Brain microvascular endothelial cell (primary cell): ENCODE results near the gene SUN5.

ENCODE experiments used
- DNase-seq: peaks from one replicate; pipeline ENCODE4 v3.0.0-alpha.2; 2020
- H3K27ac ChIP-seq: fragments of 250-450 bp; sonication (Bioruptor Pico); 2 replicates; pipeline ENCODE4 v1.5.1; 2020; ENCODE audit warnings: mild to moderate bottlenecking, moderate library complexity
- H3K27me3 ChIP-seq: fragments of 250-450 bp; sonication (Bioruptor Pico); replicated peaks from 2 replicates; pipeline ENCODE4 v1.5.1; 2020; ENCODE audit warnings: mild to moderate bottlenecking
- H3K36me3 ChIP-seq: fragments of 250-450 bp; sonication (Bioruptor Pico); replicated peaks from 2 replicates; pipeline ENCODE4 v1.5.1; 2020; ENCODE audit warnings: mild to moderate bottlenecking
- H3K4me3 ChIP-seq: 2 replicates; pipeline ENCODE4 v1.5.1; 2011; ENCODE audit warnings: low read depth, mild to moderate bottlenecking, control low read depth, low read length, moderate library complexity
- in situ Hi-C: cut with HindIII; loops from 2 replicates; pipeline ENCODE4 v1.10.0; 2017; ENCODE audit warnings: low sequenced_read_pairs, low pct_ligation_motif_present
- TF ChIP-seq, protein P1 (sequence below): IDR thresholded peaks from 2 replicates; pipeline ENCODE4 v1.5.1; 2011; ENCODE audit warnings: low read depth, mild to moderate bottlenecking, moderate library complexity, low read length, control low read depth, inconsistent platforms; ENCODE audit errors: missing control alignments

SUN5 gene

DNA sequence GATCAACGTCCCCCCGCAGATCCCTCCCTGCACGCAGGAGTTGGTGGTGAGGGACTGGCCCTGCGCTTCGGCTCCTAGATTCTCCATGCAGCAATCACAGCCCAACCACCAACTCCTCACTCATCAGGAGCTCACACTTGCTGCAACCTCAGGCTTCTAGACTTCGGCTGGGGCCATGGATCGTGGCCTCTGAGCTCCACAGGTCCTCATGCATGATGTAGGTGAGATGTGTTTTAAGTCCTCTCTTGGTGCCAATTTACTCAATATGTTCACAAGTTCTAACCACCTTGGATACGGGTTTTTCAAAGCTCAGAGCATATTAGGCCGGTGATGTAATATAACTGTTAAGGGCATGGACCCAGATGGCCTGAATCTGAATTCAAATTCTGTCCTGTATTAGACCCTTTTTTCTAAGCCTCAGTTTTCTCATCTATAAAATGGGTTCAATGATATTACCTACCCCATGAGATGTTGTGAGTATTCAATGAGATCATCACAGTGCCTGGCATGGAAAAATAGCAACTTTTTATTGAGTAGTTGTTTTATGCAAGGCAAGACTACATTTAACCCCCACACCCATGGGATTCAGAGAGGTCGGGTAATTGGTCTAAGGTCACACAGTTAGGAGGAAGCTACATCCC, 31.0 kb downstream of the SUN5 start:
- H3K36me3 ChIP-seq, result no peaks in the 10 kb centered on the region
- TF ChIP-seq, protein P1, sequence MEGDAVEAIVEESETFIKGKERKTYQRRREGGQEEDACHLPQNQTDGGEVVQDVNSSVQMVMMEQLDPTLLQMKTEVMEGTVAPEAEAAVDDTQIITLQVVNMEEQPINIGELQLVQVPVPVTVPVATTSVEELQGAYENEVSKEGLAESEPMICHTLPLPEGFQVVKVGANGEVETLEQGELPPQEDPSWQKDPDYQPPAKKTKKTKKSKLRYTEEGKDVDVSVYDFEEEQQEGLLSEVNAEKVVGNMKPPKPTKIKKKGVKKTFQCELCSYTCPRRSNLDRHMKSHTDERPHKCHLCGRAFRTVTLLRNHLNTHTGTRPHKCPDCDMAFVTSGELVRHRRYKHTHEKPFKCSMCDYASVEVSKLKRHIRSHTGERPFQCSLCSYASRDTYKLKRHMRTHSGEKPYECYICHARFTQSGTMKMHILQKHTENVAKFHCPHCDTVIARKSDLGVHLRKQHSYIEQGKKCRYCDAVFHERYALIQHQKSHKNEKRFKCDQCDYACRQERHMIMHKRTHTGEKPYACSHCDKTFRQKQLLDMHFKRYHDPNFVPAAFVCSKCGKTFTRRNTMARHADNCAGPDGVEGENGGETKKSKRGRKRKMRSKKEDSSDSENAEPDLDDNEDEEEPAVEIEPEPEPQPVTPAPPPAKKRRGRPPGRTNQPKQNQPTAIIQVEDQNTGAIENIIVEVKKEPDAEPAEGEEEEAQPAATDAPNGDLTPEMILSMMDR, result no peak
- in situ Hi-C loops, result no loop called here
- no peak overlapping the region for H3K4me3 ChIP-seq
- H3K27ac ChIP-seq, result no peak overlapping the region
- H3K27me3 ChIP-seq, result no peaks in the 10 kb centered on the region
- DNase-seq, result no peak

DNA sequence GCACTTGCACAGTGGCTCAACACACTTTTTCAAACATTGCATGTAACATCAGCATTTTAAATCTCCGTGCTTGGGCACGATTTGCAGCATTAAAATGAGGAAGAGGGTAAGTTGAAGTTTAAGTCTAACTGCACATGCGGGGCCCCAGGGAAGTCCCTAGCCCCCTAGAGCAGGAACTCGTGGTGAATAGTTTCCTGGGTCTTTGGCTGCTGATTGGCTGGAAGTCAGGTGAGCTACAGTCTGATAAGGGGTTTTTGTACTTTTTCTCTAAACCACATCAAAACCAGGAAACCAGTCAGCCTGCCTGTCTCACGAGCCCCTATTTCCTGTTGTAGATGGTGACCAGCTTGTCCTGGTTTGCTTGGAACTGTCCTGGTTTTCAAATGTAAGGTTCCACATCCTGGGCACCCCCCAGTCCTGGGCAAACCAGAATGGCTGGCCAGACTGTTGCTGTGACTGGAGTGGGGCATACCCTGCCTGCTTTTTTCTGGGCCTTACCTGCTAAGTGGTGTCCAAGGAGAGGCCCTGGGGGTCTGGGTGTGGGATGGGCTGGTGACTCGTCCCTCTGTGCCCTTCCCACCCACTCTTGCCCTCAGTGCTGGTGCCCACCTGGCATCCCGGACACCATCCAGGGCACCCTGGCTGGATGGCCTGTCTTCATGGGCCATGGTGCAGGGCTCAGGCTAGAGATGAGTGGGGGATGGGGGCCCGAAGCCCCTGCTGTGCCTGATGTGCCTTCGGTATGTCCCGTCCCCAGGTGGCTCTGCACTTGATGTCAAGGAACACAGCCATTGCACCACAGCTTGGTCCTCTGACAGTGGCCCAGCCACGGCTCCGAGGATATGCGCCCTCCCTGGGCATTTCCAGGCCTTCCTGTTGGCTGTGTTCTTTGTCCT, 31.8 kb downstream of the SUN5 start:
- no peak overlapping the region for H3K4me3 ChIP-seq
- no peaks in the 10 kb centered on the region for H3K27me3 ChIP-seq
- no peak for DNase-seq
- in situ Hi-C loops, result no loop called here
- TF ChIP-seq, protein P1, result no peak
- no peak overlapping the region for H3K27ac ChIP-seq
- no peaks in the 10 kb centered on the region for H3K36me3 ChIP-seq

DNA sequence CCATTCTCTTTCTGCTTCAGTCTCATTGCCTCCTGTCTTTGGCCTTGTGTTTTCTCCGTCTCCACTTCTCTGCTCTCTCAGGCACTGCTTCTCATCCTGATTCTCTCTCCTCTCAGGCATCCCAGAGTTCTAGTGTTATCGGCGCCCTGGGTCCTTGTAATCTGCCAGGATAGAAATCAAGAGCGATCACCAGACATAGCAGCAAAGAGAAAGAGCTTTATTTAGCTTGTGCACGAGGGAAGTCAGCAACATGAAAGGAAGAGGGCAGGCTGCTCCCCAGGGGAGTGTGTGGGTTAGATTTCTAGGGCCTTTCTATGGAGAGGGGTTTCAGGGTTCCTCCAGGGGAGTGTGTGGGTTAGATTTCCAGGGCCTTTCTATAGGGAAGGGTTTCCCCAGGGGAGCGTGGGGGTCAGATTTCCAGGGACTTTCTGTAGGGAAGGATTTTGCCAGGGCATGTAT, 32.5 kb downstream of the SUN5 start:
- Histone ChIP-seq H3K27me3 (no peaks in the 10 kb centered on the region), H3K4me3 (no peak overlapping the region), H3K27ac (no peak overlapping the region), H3K36me3 (no peaks in the 10 kb centered on the region)
- DNase-seq, result no peak
- TF ChIP-seq, protein P1, result no peak
- in situ Hi-C loops, result no loop called here

DNA sequence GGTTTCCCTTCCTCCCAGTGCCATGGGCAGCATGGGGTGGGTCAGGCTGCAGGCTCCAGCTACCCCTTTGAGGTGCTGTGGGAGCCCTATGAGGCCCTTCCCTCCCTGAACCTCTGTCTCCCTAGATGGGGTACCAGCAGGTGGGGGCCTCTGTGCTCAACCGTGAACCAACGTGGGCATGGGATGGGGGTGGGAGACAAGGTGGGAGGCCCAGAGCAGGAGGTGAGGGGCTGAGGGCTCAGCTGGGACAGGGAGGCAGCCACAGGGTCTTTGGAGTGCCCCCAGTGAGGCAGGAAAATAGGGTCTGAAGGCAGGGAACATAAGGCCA, 33.3 kb downstream of the SUN5 start:
- Histone ChIP-seq H3K36me3 (no peaks in the 10 kb centered on the region), H3K27ac (no peak overlapping the region), H3K27me3 (no peaks in the 10 kb centered on the region), H3K4me3 (no peak overlapping the region)
- DNase-seq, result no peak
- in situ Hi-C loops, result no loop called here
- TF ChIP-seq, protein P1, result no peak

DNA sequence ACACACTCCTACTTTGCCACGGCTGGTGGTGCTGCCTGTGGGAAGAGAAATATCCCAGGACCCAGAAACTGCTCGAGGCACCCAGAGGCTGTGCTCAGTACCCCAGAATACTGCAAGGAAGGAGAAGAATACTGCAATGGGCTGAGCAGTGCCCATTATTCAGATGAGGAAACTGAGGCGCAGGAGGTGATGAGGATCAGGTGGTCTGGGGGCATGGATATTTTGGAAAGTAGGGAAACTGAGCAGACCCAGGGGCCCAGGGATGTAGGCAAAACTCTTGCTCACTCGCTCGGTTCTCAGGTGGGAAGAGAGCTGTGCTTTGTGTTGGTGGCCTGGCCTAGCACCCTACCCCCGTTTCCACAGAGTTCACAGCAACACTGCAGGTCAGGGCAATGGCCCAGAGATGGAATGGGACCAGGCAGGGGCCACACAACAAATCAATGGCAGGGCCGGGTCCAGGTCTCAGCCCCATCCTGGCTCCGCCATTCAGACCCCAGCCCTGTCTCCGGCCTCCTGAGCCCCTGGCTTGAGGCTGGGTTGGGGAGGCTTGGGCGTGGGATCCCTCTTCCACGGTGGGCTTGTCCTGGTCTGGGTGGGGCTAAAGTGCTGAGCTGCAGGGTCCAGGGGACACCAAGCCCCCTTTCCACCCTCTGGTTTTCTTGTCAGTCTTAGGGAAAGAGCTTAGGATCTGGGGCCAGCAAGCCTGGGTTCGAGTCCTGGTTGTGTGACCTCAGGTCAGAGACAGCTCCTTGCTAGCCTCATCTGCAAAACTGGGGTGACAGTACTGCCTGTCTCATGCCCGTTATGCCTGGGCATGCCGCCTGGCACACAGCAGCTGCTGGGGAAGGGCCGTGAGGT, 33.9 kb downstream of the SUN5 start:
- in situ Hi-C loops, result no loop called here
- no peaks in the 10 kb centered on the region for H3K27me3 ChIP-seq
- H3K36me3 ChIP-seq, result no peaks in the 10 kb centered on the region
- no peak overlapping the region for H3K27ac ChIP-seq
- no peak overlapping the region for H3K4me3 ChIP-seq
- no peak for DNase-seq
- TF ChIP-seq, protein P1, result no peak
